T-cell (primary cell): ENCODE measurements around the gene EIF4E3. TPM values are rescaled to one million over a fixed set of nuclear protein-coding genes. Genes with fewer than 3 reads are reported as not detected.

Source experiments
- total RNA-seq, 35 experiments: library from RNA in 6 of 35; stranded (reverse) in 6 of 35; fragments of 120-200 nt in 1 of 35; gene quantifications; one replicate each; pipeline versions ENCODE4 v1.2.1 to v1.2.4 and lab custom pipeline; 2013 to 2026

EIF4E3 gene
- total RNA-seq, 5 donors from 2014 or later (not counting 1 experiment from before 2014, with no cell fraction given) = 32.3 to 62.5 (median 58.6) TPM

Other genes with a start within 250 kb of the EIF4E3 start
- gene FOXP1, start 141.7 kb downstream of the EIF4E3 start, total RNA-seq = 100 to 1,000 TPM; 258 to 586 (median 290) TPM
- gene GPR27, start 28.5 kb upstream of the EIF4E3 start, total RNA-seq = 1 to 10 TPM in 2 of 5 donors, under 1 TPM in 3; 0.42 to 1.3 (median 0.73) TPM
- gene PROK2, start 59.7 kb upstream of the EIF4E3 start, total RNA-seq = 1 to 10 TPM in 2 of 5 donors, under 1 TPM in 3; 0.42 to 1.9 (median 0.63) TPM